GM21619 (cell line): ENCODE data around the gene HID1.
"Not testable (repeated sequence)": the region's sequence is repeated elsewhere in the genome, so short reads cannot be mapped to it uniquely, and the experiment has no call there.

Experiments used
- ATAC-seq: cut with Tn5 transposase; IDR thresholded peaks from one replicate; pipeline ENCODE4 v1.9.1; 2021; ENCODE audit not compliant: unreplicated experiment

HID1 gene

DNA sequence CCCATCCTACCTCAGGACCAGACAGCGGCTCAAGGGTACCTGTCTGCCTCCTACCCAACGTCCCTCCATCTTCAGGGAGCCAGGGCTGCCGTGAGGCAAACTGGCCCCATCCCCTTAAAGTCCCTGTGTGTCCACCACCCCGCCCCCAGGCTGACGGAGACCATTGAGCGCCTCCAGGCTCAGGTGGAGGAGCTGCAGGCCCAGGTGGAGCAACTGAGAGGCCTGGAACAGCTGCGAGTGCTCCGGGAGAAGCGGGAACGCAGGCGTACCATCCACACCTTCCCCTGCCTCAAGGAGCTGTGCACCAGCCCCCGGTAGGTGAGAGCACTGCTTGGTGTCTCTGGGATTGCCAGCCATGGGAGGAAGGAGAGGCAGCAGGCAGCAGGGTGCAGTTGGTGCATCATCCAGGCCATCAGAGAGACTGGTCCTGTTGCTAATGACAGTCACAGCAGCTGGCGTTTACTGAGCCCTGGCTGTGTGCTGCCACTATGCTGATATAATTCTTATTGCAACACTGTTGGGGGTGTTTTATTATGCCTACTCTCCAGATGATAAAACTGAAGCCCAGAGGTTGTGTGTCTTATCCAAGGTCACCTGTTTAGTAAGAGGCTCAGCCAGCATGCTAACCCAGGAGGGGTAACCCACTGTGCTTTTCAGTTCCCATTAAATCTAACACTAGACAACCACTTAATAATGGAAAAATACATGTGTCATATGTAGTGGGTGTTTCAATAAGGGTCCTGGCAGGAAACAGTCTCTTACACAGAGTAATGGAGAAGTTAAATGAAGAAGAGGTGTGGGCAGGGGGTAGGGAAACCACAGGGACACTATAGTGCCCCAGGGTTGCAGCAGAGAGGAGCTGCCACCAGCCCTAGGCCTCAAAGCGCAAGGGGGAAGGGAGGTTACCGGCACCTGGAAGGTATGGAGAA, 29.6 kb upstream of the HID1 start:
- no peak for ATAC-seq

DNA sequence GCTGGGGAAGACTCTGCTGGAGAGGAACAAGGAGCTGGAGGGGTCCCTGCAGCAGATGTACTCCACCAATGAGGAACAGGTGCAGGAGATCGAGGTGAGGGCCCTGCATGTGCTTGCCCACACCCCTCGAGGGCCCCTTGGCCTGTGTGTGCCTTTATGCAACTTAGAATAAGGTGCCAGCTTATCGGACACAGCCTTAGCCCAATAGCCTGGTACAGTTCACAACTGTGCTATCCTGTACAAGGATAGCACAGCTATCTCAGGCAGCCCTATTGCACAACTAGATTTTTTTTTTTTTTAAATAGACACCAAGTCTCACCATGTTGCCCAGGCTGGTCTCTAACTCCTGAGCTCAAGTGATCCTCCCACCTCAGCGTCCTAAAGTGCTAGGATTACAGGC, 27.0 kb upstream of the HID1 start:
- no peak for ATAC-seq

DNA sequence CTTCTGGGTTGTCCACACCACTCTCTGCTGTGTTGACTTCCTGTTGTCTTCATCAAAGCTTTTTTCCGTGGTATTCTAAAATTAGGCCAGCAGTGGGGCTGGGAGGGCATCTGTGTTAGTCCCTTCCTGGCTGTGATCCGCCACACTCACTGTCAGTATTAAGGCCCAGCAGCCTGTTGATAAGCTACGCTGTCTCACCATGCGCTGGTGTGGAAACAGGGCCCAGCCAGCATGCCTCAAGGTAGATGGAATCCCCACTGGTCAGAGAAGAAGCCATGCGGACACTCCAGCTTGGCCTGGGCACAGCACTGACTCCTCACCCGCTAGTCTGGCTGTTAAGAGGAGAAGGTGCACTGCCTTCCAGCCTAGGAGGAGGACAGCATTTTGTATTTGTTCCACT, 26.2 kb upstream of the HID1 start:
- ATAC-seq, result no peak

DNA sequence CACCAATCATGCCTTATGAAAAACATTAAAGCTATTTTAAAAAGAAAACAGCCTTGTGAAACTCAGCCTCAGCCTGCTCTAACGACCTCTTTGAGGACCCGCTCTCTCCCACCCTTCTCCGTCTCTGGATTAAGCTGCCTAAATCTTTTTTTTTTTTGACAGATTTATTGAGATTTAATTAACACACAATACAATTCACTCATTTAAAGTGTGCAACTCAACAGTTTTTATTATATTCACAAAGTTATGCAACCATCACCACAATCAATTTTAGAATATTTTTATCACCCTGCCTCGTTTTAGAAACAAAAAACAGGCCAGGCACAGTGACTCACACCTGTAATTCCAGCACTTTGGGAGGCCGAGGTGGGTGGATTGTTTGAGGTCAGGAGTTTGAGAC, 23.3 kb upstream of the HID1 start:
- ATAC-seq, result no peak

DNA sequence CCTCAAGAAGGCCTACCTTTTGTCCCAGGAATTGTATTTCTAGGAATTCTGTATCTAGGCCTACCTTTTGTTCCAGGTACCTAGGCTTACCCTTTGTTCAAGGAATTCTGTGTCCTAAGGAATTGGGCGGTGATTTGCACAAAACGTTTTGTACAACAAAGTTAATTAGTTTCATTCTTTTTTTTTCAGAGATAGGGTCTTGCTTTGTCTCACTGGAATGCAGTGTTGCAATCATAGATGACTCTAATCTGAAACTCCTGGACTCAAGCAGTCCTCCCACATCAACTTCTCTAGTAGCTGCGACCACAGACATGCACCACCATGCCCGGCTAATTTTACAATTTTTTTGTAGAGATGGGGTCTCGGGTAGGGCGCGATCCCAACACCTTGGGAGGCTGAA, 21.9 kb upstream of the HID1 start:
- ATAC-seq, result no peak

- no peak for ATAC-seq
Measured at GRCh38 chr17:74992223-74992622, 19.7 kb upstream of the HID1 start.

- no peak for ATAC-seq
Measured at GRCh38 chr17:74990581-74991105, 18.1 kb upstream of the HID1 start.

- ATAC-seq, result peak; percentile 35
Measured at GRCh38 chr17:74987909-74988711, 15.6 kb upstream of the HID1 start.

DNA sequence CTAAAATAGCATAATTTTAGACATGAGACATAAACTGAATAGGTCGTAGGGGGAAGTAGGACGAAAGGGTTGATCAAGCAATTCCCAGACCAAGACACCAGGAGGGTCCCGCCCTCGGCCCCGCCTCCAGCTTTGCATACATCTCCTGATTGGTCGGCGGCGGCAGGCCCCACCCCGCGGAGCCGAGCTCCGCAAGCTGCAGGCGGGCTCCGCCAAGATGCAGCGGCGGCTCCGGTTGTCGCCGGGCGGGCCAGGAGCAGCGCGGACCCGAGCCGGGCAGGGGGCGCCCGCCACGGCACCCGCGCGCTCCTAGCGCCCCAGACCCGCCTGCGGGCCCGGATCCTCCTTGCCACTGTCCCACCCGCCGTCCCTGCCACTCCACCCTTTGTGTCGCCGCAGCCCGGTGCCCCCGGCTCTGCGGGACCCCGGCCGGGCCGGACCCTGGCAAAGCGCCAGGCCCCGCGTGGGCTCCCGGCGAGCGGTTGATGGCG, 14.9 kb upstream of the HID1 start, which contains the start of gene CDR2L:
TSS of gene CDR2L (plus strand) at position 215 of the 491 bp plus-strand sequence. CDS start 412 bp downstream, outside the sequence.
- ATAC-seq, result peak; percentile 92

GRCh38 chr17:74986206-74986576, 13.6 kb upstream of the HID1 start:
- no peak for ATAC-seq

DNA sequence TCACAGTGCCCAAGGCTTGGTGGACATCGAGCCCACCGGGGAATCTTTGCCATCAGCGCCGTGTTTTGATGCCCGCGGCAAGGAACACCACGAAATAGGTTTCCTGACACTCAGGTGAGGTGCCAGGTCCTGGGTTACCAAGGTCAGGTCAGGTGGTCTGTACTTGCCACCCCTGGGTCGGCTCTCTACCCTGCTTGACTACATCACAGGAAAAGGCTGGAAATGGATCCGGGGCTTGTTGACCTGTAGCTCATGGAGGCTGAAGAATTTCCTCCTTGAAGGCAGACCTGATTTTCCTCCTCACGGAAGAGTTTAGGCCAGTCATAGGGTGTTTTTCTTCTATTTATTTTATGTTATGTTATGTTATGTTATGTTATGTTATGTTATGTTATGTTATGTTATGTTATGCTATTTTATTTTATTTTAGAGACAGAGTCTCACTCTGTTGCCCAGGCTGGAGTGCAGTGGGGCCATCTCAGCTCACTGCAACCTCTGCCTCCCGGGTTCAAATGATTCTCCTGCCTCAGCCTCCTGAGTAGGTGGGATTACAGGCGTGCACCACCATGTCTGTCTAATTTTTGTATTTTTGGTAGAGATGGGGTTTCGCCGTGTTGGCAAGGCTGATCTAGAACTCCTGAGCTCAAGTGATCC, 10.2 kb upstream of the HID1 start:
- not testable (repeated sequence) for ATAC-seq

- peak; percentile 62 for ATAC-seq
Measured at GRCh38 chr17:74981979-74982662, 9.6 kb upstream of the HID1 start.

- ATAC-seq, result no peak
Measured at GRCh38 chr17:74981318-74981978, 8.9 kb upstream of the HID1 start.

GRCh38 chr17:74979408-74980146, 7.0 kb upstream of the HID1 start:
- ATAC-seq, result no peak

DNA sequence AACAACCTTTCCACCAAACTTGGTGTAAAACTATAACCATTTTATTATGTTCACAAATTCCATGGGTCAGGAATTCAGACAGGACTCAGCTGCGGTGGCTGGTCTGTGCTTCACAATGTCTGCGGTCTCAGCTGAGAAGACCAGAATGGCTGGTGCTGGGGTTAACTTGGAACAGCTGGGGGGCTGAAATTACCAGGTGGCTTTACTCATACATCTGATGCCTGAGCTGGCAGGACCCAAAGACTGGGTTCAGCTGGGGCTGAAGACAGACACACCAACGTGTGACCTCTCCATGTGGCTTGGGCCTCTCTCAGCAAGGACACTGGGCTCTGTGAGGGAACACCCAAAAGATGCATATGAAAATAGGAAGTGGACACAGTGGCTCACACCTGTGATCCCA, 5.7 kb upstream of the HID1 start:
- ATAC-seq, result no peak

DNA sequence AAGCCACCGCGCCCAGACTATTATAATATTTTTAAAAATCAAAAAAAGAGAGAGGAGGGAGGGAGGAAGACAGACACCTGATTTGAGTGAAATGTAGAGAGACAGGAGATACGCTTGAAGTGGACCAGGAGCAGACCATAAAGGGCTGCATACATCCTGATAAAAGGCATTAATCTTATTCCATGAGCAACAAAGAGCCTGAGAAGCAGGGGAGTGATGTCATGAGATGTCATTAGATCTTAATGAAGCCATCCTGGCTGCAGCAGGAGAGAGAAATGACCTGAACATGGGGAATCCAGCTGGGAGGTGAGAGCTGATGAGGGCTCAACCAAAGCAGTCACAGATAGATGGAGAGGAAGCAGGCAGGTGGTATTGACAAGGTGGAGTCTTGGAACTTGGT, 5.2 kb upstream of the HID1 start:
- no peak for ATAC-seq

GRCh38 chr17:74975943-74976342, 3.4 kb upstream of the HID1 start:
- ATAC-seq, result no peak

DNA sequence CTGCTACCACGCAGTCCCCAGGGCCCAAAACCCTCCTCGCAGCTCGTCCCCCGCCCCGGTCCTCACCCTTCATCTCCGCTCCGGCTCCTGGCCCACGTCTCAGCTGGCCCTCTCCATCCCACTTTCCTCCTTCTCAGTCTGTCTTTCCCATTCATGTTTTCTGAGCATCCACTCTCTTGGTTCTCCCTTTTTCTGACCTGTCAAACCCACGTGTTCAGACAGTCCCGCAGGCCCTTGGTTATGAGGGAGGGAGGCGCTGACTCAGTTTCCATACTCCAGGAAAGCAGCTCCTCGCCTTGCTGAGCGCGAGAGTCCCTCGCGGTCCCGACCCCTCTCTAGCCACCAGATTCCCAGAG, 392 bp upstream of the HID1 start:
- ATAC-seq, result no peak

GRCh38 chr17:74971842-74972106, 785 bp downstream of the HID1 start:
- no peak for ATAC-seq
